OCI-LY3 (cell line): ENCODE data around the gene BRPF3.

Source experiments
- H2AFZ ChIP-seq: fragments of 200-600, 300-600 bp; shearing (Covaris generic); 2 replicates; pipeline ENCODE4 v1.6.0; 2014; ENCODE audit warnings: antibody characterized with exemption, low read depth, low read length
- H3K27ac ChIP-seq: fragments of 200-600, 300-600 bp; sonication (generic); 2 replicates; pipeline ENCODE4 v1.5.1; 2014; ENCODE audit warnings: mild to moderate bottlenecking, low read length, moderate library complexity, mixed read lengths
- H3K27me3 ChIP-seq: fragments of 200-600, 300-600 bp; sonication (generic); 2 replicates; pipeline ENCODE4 v1.6.1; 2014; ENCODE audit warnings: low read depth, low read length, mixed read lengths
- H3K36me3 ChIP-seq: fragments of 200-600, 300-600 bp; sonication (generic); replicated peaks from 2 replicates; pipeline ENCODE3; 2014; ENCODE audit warnings: low read depth, low read length, mixed read lengths
- H3K4me1 ChIP-seq: fragments of 300-600, 200-600 bp; sonication (generic); 2 replicates; pipeline ENCODE4 v1.6.1; 2014; ENCODE audit warnings: low read length, mixed read lengths
- H3K4me2 ChIP-seq: fragments of 200-600, 300-600 bp; sonication (generic); 2 replicates; pipeline ENCODE4 v1.6.1; 2014; ENCODE audit warnings: low read length, mixed read lengths
- H3K4me3 ChIP-seq: fragments of 300-600, 200-600 bp; sonication (generic); 2 replicates; pipeline ENCODE4 v1.5.1; 2014; ENCODE audit warnings: antibody characterized with exemption, mild to moderate bottlenecking, low read length, moderate library complexity
- H3K79me2 ChIP-seq: fragments of 300-600, 200-600 bp; shearing (Covaris generic); 2 replicates; pipeline ENCODE4 v1.6.1; 2014; ENCODE audit warnings: mild to moderate bottlenecking, low read length, mixed read lengths
- H3K9ac ChIP-seq: fragments of 300-600, 200-600 bp; shearing (Covaris generic); 2 replicates; pipeline ENCODE4 v1.6.0; 2014; ENCODE audit warnings: mild to moderate bottlenecking, low read length, moderate library complexity
- H3K9me3 ChIP-seq: fragments of 200-600, 300-600 bp; shearing (Covaris generic); 2 replicates; pipeline ENCODE4 v1.6.1; 2014; ENCODE audit warnings: low read length, mixed read lengths; ENCODE audit not compliant: insufficient read depth
- H4K20me1 ChIP-seq: fragments of 200-600, 300-600 bp; sonication (generic); 2 replicates; pipeline ENCODE4 v1.6.1; 2016; ENCODE audit warnings: low read length, mixed read lengths; ENCODE audit not compliant: insufficient read depth
- CTCF ChIP-seq: fragments of 200-600, 300-600 bp; sonication (generic); IDR thresholded peaks from 2 replicates; pipeline ENCODE4 v1.5.1; 2014; ENCODE audit warnings: antibody characterized with exemption, low read length, low read depth
- EZH2phosphoT487 ChIP-seq: fragments of 200-600 bp; shearing (Covaris generic); IDR thresholded peaks from 2 replicates; pipeline ENCODE4 v1.6.1; 2018; ENCODE audit warnings: antibody characterized with exemption, mixed run types, low read depth

BRPF3 gene

GRCh38 chr6:36229223-36229622 is 32.7 kb downstream of the BRPF3 start:
- Histone ChIP-seq H3K27ac (no peak overlapping the region), H3K9ac (no peak overlapping the region), H3K27me3 (no peaks in the 10 kb centered on the region), H2AFZ (no peak overlapping the region), H4K20me1 (no peaks in the 10 kb centered on the region), H3K36me3 (peaks cover 13% of the 10 kb centered on the region), H3K4me3 (no peak overlapping the region), H3K9me3 (no peaks in the 10 kb centered on the region), H3K4me1 (no peaks in the 10 kb centered on the region), H3K79me2 (no peaks in the 10 kb centered on the region), H3K4me2 (no peak overlapping the region)
- TF ChIP-seq CTCF (no peak), EZH2phosphoT487 (no peak)

GRCh38 chr6:36230371-36230770 is 33.8 kb downstream of the BRPF3 start:
- peaks cover 7% of the 10 kb centered on the region for H3K36me3 ChIP-seq
- H3K9me3 ChIP-seq: no peaks in the 10 kb centered on the region
- H2AFZ ChIP-seq: no peak overlapping the region
- H3K79me2 ChIP-seq: no peaks in the 10 kb centered on the region
- TF ChIP-seq EZH2phosphoT487 (no peak), CTCF (no peak)
- no peak overlapping the region for H3K4me2 ChIP-seq
- no peak overlapping the region for H3K9ac ChIP-seq
- H3K4me3 ChIP-seq: no peak overlapping the region
- no peak overlapping the region for H3K27ac ChIP-seq
- no peaks in the 10 kb centered on the region for H3K27me3 ChIP-seq
- no peaks in the 10 kb centered on the region for H3K4me1 ChIP-seq
- no peaks in the 10 kb centered on the region for H4K20me1 ChIP-seq

DNA sequence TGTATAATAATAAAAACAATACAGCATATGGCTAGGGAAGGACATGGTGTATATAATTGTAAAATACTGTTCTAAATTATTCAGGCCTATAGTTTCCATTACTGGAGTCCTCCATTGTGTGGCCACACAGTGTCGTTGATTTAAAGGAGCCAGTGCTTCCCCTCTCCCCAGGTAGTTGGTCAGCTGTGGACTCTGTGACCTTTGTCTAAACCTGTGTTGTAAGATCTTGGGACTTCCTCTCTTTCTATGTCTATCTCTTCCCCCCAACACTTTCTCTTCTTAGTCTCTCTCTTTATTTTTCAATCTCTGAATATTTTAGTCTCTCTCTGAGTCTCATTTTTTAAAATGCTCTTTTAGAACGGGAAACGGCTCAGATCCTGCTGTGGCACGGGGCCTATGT is 35.6 kb downstream of the BRPF3 start:
- Histone ChIP-seq H3K79me2 (no peaks in the 10 kb centered on the region), H3K27ac (no peak overlapping the region), H3K9ac (no peak overlapping the region), H2AFZ (no peak overlapping the region), H3K9me3 (no peaks in the 10 kb centered on the region), H3K4me2 (no peak overlapping the region), H3K27me3 (no peaks in the 10 kb centered on the region), H3K4me1 (no peaks in the 10 kb centered on the region), H3K36me3 (peaks cover 3% of the 10 kb centered on the region), H4K20me1 (no peaks in the 10 kb centered on the region), H3K4me3 (no peak overlapping the region)
- TF ChIP-seq EZH2phosphoT487 (no peak), CTCF (no peak)

DNA sequence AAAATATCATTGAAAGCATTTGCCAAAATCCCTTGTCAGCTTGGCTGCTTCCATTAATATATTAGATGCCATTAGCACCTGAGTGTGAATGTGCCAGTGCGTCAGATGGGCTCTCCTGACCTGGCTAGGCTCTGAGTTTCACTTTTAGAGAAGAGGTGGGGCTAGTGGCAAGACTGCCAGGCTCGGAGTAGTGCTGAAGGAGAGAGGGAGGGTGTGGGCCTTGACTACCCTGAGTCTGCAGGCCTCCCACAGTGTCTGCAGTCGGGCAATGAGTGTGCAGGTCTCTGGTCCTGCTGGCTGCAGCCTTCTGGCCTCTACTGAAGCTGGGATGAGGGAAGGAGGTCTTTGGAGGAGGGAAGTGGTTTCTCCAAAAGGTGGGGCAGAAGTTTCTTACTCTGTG is 38.8 kb downstream of the BRPF3 start:
- no peak for TF ChIP-seq EZH2phosphoT487

GRCh38 chr6:36235862-36236261 is 39.3 kb downstream of the BRPF3 start:
- no peak overlapping the region for H3K27ac ChIP-seq
- no peaks in the 10 kb centered on the region for H3K4me1 ChIP-seq
- H3K4me2 ChIP-seq: no peak overlapping the region
- H3K36me3 ChIP-seq: no peaks in the 10 kb centered on the region
- no peak for TF ChIP-seq EZH2phosphoT487
- no peak for TF ChIP-seq CTCF
- H3K9me3 ChIP-seq: no peaks in the 10 kb centered on the region
- H4K20me1 ChIP-seq: no peaks in the 10 kb centered on the region
- H2AFZ ChIP-seq: no peak overlapping the region
- no peaks in the 10 kb centered on the region for H3K27me3 ChIP-seq
- H3K79me2 ChIP-seq: no peaks in the 10 kb centered on the region
- no peak overlapping the region for H3K4me3 ChIP-seq
- H3K9ac ChIP-seq: no peak overlapping the region

More for the DNA sequence above, 38.8 kb downstream of the BRPF3 start:
- Histone ChIP-seq H3K27me3 (no peaks in the 10 kb centered on the region), H3K4me2 (no peak overlapping the region), H3K4me1 (no peaks in the 10 kb centered on the region), H4K20me1 (no peaks in the 10 kb centered on the region), H3K36me3 (no peaks in the 10 kb centered on the region), H3K79me2 (no peaks in the 10 kb centered on the region), H3K27ac (no peak overlapping the region), H3K9me3 (no peaks in the 10 kb centered on the region), H3K9ac (no peak overlapping the region), H3K4me3 (no peak overlapping the region), H2AFZ (no peak overlapping the region)
